ENCODE measurements around the gene SHMT2.

SHMT2 gene

DNA sequence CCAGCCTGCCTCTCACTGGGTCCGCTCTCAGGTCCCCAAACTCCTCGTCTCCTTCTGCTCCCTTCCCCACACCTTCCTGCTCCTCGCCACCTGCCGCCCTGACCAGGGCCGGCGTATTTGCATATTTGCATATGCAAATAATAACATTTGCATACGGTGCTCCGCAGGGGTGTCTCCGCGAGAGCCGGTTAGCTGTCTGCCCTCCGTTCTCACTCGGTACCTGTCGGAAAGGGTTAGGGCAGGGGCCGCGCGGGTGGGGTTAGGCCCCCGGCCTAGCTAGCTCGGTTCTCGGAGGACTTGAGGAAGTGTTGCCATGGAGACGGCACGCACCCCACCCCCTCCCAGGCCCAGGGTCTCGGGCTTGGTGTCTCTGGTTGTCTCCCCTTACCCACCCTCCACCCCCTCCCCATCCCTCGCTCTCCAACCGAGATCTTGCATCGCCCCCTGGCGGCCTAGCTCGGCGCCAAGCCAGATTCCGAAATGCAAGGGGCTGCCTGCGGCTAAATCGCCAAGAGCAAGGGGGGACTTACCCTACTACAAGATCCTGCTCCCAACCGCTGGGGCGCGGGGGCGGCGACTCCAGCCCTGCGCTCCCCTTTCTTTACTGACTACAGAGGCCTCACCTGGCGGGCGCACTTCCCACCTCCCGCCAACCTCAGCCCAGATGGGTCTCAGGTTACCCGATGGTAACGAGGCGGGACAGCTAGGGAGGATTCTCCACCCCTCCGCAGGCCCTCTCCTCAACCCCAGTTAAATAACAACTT, 13.4 kb downstream of the SHMT2 start:
- no peak overlapping the region for H3K4me3 ChIP-seq (ENCODE audit: low read depth, low read length)
- TF ChIP-seq, protein P1, sequence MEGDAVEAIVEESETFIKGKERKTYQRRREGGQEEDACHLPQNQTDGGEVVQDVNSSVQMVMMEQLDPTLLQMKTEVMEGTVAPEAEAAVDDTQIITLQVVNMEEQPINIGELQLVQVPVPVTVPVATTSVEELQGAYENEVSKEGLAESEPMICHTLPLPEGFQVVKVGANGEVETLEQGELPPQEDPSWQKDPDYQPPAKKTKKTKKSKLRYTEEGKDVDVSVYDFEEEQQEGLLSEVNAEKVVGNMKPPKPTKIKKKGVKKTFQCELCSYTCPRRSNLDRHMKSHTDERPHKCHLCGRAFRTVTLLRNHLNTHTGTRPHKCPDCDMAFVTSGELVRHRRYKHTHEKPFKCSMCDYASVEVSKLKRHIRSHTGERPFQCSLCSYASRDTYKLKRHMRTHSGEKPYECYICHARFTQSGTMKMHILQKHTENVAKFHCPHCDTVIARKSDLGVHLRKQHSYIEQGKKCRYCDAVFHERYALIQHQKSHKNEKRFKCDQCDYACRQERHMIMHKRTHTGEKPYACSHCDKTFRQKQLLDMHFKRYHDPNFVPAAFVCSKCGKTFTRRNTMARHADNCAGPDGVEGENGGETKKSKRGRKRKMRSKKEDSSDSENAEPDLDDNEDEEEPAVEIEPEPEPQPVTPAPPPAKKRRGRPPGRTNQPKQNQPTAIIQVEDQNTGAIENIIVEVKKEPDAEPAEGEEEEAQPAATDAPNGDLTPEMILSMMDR (IDR thresholded peaks at IDR 0.05; ENCODE audit: low read depth, low read length): peak; percentile 52

DNA sequence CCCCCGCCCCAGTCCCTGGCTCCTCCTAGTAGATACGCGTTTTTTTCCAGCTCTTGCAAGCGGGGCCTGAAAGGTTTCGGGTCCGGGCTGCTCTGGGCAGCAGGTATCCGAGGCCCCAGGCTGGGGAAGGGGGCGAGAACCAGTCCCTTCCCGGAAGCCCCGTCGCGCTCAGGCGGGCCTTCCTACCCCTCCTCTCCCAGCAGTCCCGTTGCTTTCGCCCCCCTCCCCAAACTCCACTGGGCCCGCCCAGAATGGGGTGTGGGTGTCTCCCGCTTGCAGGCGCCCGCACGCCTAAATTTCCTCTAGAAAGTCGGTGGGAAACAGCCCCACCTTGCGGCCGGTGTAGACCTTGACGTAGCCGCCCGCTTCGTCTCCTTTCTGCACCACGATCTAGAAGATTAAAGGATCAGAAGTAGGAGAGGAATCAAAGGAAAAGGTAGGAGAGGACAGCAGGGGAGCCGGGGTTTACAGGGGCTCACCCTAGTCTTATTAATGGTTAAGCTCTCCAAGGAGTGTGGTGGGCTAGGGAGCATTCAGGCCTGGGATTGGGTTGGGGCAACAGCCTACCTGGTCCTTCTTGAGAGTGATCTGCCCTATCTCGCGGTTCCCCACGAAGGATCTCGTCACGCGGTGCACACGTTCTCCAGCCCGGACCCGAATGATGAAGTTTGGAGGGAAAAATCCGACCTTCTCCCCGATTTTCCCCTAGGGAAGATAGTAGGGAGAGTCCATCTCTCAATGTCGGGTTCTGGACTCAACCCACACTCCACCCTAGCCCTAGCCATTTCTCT, 14.2 kb downstream of the SHMT2 start:
- TF ChIP-seq, protein P1 (IDR thresholded peaks at IDR 0.05; ENCODE audit: low read depth, low read length): peak; percentile 71
- peak overlapping the region; percentile 14; the same call in 1 of the 2 replicates for H3K4me3 ChIP-seq (ENCODE audit: low read depth, low read length)

DNA sequence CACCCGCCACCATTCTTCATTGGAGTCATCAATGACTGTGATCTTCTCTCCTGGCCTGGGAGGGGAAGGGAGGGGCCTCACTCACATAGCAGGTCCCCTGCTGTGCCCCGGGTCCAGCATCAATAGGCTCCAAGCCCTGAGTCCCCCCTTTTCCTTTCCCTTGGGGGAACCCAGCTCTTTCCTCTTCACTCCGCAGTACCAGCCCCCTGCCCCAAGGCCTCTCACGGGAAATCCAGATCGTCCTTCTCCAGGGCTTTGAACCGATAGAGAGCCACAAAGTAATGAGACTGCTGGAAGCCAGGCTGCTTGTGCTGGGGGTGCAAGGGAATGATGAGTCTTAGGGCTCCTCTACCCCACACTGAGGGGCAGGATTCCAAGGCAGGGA, 14.8 kb downstream of the SHMT2 start:
- TF ChIP-seq, protein P1 (IDR thresholded peaks at IDR 0.05; ENCODE audit: low read depth, low read length): no peak

DNA sequence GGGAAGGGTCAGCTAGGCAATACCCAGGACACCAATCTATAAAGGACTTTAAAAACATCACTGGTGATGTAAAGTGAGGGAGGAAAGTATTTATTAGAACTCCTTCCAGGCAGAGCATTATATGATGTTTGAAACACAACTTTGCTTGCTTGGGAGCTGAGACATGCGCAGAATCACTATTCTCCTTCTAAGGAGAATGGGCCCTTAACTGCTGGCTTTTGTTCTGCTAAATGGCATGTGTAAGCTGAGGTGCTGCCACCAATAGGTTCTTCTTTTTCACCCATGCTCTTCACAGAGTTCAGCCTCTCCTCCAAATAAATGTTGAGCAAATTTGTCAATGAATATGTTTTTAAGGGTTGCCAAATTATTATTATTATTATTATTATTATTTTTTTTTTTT, 17.5 kb downstream of the SHMT2 start:
- no peak overlapping the region for H3K4me3 ChIP-seq (ENCODE audit: low read depth, low read length)
- TF ChIP-seq, protein P1 (IDR thresholded peaks at IDR 0.05; ENCODE audit: low read depth, low read length): no peak

More for the DNA sequence above, 14.8 kb downstream of the SHMT2 start:
- H3K4me3 ChIP-seq (ENCODE audit: low read depth, low read length): no peak overlapping the region

DNA sequence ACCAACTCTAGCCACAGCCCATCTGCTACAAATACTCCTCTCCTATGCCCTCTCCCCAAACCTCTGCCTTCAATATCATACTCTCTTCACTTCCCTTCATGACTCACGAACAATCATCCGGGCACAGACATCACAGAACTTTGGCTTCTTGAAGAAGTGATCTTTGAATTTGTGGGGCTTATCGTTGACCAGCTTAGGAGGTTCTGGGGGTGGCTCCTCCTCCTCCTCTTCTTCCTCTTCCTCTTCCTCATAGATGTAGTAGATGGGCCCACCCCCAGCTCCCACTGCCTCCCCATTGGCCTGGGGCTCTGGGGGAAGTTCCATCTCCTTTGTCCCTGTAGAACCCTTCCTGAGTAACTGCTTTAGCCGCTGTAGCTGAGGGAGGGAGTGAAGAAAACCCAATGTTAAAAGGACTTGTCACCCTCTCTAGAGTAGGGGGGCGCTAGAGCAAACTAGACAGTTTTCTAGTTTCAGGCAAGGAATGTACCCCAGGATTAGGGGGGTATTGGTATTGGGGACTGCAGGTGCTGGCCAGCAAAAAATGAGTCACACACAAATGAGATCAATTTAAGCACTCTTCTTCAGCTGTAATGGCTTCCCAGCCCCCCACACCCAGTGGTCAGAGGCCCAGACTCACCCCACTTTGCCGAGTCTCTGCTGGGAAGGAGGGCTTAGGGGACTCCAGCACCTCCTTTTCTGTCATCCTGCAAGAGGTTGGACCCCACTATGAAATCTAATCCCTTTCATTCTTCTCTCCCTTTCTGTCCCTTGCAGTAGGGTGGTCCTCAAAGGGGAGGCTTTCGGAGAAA, 19.6 kb downstream of the SHMT2 start:
- TF ChIP-seq, protein P1 (IDR thresholded peaks at IDR 0.05; ENCODE audit: low read depth, low read length): no peak
- no peak overlapping the region for H3K4me3 ChIP-seq (ENCODE audit: low read depth, low read length)

DNA sequence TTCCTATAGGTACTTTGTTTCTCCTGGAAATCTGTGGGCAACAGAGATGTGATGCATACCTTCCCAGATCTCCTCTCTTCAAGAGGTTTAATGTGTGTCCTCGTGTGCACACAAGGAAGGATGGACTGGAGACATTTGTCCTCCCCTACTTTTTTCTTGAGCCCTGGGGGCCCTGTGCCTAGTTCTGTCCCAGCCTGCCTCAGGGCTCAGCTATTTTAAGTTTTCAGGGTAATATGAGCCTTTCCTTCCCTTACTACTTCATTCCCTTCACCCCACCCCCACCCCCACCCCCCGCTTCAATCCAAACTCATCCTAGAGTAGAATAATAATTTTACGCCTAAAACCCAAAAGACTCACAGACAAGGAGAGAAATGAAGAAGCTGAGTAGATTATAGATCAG, 21.0 kb downstream of the SHMT2 start:
- TF ChIP-seq, protein P1 (IDR thresholded peaks at IDR 0.05; ENCODE audit: low read depth, low read length): no peak
- H3K4me3 ChIP-seq (ENCODE audit: low read depth, low read length): no peak overlapping the region
